ENCODE measurements around the gene TEX29. TPM values are rescaled to one million over a fixed set of nuclear protein-coding genes. Genes with fewer than 3 reads are reported as not detected.

TEX29 gene
- total RNA-seq, 6 experiments from 2014 or later = 0.42 TPM; not detected in 5

GRCh38 chr13:111359237-111359915 is 38.9 kb downstream of the TEX29 start:
- no peaks in the 10 kb centered on the region for H3K36me3 ChIP-seq
- intact Hi-C loops (cut with DNase I) = no loop called here
- TF ChIP-seq POLR2A (IDR thresholded peaks at IDR 0.05) (no peak), CTCF (IDR thresholded peaks at IDR 0.05) (peak in 1 of 4 donors; percentile 19)
- no peak overlapping the region for H3K4me3 ChIP-seq
- H3K27me3 ChIP-seq = no peaks in the 10 kb centered on the region
- 31% methylated on average over 2 of the region's 11 CpGs for WGBS (ENCODE audit: insufficient coverage, low coverage, low lambda C conversion rate, missing lambda C conversion rate)
- H3K4me1 ChIP-seq = no peaks in the 10 kb centered on the region
- ATAC-seq (peak in 1 of 4 donors; percentile 87), DNase-seq (no peak)
- H3K27ac ChIP-seq = no peak overlapping the region
- H3K9me3 ChIP-seq = no peaks in the 10 kb centered on the region

GRCh38 chr13:111359930-111360329 is 39.5 kb downstream of the TEX29 start:
- 49% methylated on average over 5 of the region's 7 CpGs for WGBS (ENCODE audit: insufficient coverage, low coverage, low lambda C conversion rate, missing lambda C conversion rate)
- no peaks in the 10 kb centered on the region for H3K9me3 ChIP-seq
- H3K4me1 ChIP-seq = no peaks in the 10 kb centered on the region
- no peaks in the 10 kb centered on the region for H3K27me3 ChIP-seq
- ATAC-seq (no peak), DNase-seq (no peak)
- no peak overlapping the region for H3K27ac ChIP-seq
- no peak for TF ChIP-seq POLR2A (IDR thresholded peaks at IDR 0.05)
- no peak for TF ChIP-seq CTCF (IDR thresholded peaks at IDR 0.05)
- no peaks in the 10 kb centered on the region for H3K36me3 ChIP-seq
- H3K4me3 ChIP-seq = no peak overlapping the region
- intact Hi-C loops (cut with DNase I) = no loop called here

- ATAC-seq = no peak
- WGBS (ENCODE audit: insufficient coverage, low coverage, low lambda C conversion rate, missing lambda C conversion rate) = 74% methylated on average over 6 of the region's 9 CpGs
- intact Hi-C loops (cut with DNase I) = no loop called here
- Histone ChIP-seq H3K27ac (no peak overlapping the region), H3K4me3 (no peak overlapping the region), H3K4me1 (no peaks in the 10 kb centered on the region), H3K27me3 (no peaks in the 10 kb centered on the region), H3K36me3 (no peaks in the 10 kb centered on the region), H3K9me3 (no peaks in the 10 kb centered on the region)
- DNase-seq = no peak
- no peak for TF ChIP-seq CTCF (IDR thresholded peaks at IDR 0.05)
- TF ChIP-seq POLR2A (IDR thresholded peaks at IDR 0.05) = no peak
These were observed 40.0 kb downstream of the TEX29 start for GRCh38 chr13:111360452-111360851.

- Histone ChIP-seq H3K27me3 (no peaks in the 10 kb centered on the region), H3K27ac (no peak overlapping the region), H3K9me3 (no peaks in the 10 kb centered on the region), H3K4me3 (no peak overlapping the region), H3K4me1 (no peaks in the 10 kb centered on the region), H3K36me3 (no peaks in the 10 kb centered on the region)
- ATAC-seq (no peak), DNase-seq (no peak)
- TF ChIP-seq CTCF (IDR thresholded peaks at IDR 0.05) = no peak
- TF ChIP-seq POLR2A (IDR thresholded peaks at IDR 0.05) = no peak
- 75% methylated on average over 13 of the region's 20 CpGs for WGBS (ENCODE audit: insufficient coverage, low coverage, low lambda C conversion rate, missing lambda C conversion rate)
- intact Hi-C loops (cut with DNase I) = no loop called here
These were observed 40.8 kb downstream of the TEX29 start for GRCh38 chr13:111361046-111361872.
